ENCODE measurements around the gene IYD. TPM values are rescaled to one million over a fixed set of nuclear protein-coding genes. Genes with fewer than 3 reads are reported as not detected.

Gene IYD
- total RNA-seq, 1 donor = under 0.01 TPM

DNA sequence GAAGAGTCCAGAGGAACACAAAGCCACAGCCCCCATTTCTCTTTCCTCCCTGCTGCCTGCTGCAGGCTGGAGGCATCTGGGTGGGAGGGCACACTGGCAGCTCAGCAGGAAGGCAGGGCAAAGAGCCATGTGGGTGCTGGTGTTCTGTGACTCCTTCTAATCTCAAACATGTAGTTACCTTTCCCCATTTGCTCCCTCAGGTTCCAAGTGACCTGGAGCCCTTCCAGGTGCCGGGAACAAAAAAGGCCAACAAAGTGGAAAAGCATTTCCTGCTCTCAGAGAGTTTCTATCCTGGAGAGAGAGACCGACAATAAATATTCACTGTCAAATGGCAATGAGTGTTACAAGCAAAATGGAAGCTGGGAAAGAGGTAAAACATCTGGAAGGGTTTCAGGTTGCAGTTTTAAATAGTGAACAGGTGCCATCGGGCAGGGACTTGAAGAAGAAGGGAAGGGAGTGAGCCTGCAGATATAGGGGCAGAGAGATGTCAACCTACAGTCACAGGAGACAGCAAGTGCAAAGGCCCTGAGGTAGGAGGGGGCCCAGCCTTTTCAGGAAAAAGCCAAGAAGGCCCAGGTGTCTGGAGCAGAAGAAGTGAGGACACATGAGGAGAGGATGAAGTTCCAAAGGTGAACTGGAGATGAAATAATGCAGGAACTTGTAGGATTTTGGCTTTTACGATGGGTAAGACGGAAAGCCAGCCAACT lies 43.6 kb upstream of the IYD start:
- TF ChIP-seq, protein P1, sequence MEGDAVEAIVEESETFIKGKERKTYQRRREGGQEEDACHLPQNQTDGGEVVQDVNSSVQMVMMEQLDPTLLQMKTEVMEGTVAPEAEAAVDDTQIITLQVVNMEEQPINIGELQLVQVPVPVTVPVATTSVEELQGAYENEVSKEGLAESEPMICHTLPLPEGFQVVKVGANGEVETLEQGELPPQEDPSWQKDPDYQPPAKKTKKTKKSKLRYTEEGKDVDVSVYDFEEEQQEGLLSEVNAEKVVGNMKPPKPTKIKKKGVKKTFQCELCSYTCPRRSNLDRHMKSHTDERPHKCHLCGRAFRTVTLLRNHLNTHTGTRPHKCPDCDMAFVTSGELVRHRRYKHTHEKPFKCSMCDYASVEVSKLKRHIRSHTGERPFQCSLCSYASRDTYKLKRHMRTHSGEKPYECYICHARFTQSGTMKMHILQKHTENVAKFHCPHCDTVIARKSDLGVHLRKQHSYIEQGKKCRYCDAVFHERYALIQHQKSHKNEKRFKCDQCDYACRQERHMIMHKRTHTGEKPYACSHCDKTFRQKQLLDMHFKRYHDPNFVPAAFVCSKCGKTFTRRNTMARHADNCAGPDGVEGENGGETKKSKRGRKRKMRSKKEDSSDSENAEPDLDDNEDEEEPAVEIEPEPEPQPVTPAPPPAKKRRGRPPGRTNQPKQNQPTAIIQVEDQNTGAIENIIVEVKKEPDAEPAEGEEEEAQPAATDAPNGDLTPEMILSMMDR (IDR thresholded peaks at IDR 0.05; ENCODE audit: insufficient read depth, low read length) = no peak
- H3K4me3 ChIP-seq (ENCODE audit: low read depth, low read length) = no peak overlapping the region
- no peak for DNase-seq (ENCODE audit: low read depth)

DNA sequence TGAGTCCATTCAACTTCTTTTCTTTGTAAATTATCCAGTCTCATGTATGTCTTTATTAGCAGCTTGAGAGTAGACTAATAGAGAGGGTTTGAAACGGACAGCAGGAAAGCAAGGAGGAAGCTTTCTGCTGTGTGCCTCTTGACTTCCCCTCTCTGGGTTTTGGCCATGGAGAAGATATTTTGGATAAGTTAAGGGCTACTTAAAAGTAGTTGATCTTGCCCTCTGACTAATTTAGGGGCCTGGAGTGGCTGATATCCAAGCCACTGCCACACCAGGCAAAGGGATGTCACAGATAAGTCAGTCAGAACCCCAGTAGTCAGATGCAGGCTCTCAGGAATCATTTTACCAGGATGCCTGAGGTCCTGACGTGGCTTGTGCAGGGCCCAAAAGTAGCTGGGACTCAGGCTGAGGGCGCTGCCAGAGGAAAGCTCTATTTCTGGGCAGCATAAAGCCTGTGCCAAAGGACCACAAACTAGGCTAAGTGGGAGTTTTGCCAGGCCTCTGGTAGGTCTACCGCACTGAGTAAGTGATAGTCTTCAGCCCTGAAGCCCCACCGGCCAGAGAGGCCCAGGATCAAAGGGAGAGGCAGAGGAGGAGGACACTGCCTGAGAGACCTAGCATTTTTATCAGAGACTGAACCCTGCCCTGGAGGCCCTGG lies 41.6 kb upstream of the IYD start:
- DNase-seq (ENCODE audit: low read depth) = no peak
- H3K4me3 ChIP-seq (ENCODE audit: low read depth, low read length) = no peak overlapping the region
- TF ChIP-seq, protein P1 (IDR thresholded peaks at IDR 0.05; ENCODE audit: insufficient read depth, low read length) = no peak

DNA sequence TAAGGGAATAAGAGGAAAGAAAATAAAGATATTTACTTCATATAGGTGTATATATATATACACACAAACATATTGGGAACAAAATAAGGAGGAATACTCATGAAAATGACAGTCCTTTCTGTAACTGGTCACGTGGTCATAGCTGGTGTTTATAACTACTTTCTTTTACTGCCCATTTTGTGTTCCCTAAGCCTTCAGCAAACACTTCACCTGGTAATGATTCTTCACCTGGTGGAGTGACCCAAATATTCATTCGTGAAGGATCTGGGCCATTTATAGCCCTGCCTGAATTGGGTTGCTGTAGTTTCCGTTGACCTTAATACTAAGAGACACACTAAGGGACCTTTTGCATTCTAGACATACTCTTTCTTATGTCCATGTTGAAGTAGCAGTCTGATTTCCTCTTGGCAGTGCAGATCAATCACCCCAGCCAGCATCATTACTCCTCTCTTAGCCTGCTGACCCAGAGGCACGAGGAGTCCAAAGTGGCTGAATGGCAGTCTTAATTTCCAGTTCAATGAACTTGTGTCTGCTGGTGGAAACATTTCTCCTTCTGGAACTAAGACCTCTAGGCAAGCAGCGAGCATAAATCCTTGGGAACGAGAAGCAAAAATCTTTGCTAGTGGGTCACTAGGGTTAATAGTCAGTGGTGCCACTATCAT lies 39.9 kb upstream of the IYD start:
- no peak overlapping the region for H3K4me3 ChIP-seq (ENCODE audit: low read depth, low read length)
- DNase-seq (ENCODE audit: low read depth) = no peak
- TF ChIP-seq, protein P1 (IDR thresholded peaks at IDR 0.05; ENCODE audit: insufficient read depth, low read length) = no peak

DNA sequence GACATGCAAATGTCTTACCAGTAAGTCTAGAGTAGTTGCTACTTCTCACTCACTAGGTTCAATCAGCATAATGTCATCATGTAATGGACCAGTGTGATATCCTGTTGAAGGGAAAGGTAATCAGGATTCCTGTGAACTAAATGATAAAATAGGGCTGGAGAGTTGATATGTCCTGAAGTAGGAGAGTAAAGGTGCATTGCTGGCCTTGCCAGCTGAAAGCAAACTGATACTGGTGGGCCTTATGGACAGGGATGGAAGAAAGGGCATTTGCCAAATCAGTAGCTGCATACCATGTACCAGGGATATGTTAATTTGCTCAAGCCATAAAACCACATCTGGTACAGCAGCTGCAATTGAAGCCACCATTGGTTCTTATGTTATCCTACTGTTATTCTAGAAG lies 37.5 kb upstream of the IYD start:
- TF ChIP-seq, protein P1 (IDR thresholded peaks at IDR 0.05; ENCODE audit: insufficient read depth, low read length) = no peak
- no peak for DNase-seq (ENCODE audit: low read depth)
- no peak overlapping the region for H3K4me3 ChIP-seq (ENCODE audit: low read depth, low read length)

DNA sequence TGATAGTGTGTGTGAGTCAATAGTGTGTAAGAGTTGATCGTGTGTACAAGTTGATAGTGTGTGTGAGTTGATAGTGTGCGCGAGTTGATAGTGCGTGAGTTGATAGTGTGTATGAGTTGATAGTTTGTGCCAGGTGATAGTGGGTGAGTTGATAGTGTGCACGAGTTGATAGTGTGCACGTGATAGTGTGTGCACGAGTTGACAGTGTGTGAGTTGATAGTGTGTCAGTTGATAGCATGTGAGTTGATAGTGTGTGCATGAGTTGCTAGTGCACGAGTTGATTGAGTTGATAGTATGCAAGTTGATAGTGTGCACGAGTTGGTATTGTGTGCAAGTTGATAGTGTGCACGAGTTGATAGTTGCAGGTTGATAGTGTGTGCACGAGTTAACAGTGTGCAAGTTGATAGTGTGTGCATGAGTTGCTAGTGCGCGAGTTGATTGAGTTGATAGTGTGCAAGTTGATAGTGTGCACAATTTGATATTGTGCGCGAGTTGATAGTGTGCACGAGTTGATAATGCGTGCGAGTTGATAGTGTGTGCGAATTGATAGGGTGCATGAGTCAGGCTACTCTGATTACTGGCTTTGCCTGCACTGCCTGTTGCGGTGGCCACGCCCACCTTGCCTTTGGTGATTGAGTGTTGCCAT lies 35.8 kb upstream of the IYD start:
- TF ChIP-seq, protein P1 (IDR thresholded peaks at IDR 0.05; ENCODE audit: insufficient read depth, low read length) = no peak
- no peak for DNase-seq (ENCODE audit: low read depth)
- no peak overlapping the region for H3K4me3 ChIP-seq (ENCODE audit: low read depth, low read length)

DNA sequence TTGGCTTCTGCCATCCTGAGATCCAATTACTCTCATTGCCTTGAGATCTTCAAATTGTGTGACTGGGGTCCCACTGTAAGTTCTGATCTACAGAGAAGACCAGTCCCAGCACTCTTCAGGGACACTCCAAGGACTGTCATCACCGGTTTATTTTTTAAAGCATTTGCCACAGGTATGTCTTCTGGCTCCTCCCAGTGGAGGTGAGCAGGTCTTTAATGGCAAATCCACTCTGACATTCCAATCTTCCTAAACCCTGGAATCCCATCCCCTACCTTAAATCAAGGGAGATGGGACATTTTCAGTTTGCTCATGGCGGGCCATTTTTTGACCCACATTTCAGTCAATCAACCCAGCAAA lies 35.2 kb upstream of the IYD start:
- no peak overlapping the region for H3K4me3 ChIP-seq (ENCODE audit: low read depth, low read length)
- TF ChIP-seq, protein P1 (IDR thresholded peaks at IDR 0.05; ENCODE audit: insufficient read depth, low read length) = no peak
- DNase-seq (ENCODE audit: low read depth) = no peak

Data from fibroblast of the aortic adventitia (primary cell).